NCI-H510A treated with DMSO at 0.1 percent for 48 hours (cell line): Measurements from ENCODE around the gene USP49.

Source experiments
- DNase-seq: peaks from one replicate; lab custom pipeline; 2025; lab: John Stamatoyannopoulos, UW

Gene USP49

DNA sequence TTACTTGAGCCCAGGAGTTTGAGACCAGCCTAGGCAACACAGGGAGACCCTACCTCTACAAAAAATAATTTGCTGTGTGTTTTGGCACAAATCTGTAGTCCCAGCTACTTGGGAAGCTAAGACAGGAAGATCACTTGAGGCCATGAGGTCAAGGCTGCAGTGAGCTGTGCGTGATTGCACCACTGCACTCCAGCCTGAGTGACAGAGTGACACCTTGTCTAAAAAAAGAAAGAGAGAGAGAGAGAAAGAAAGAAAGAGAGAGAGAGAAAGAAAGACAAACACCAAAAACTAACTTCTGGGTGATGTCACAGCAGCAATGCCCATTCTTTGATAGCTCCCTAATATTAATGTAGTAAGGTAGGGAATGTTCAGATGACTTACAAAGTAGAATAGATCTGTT is 20.4 kb downstream of the USP49 start:
- no peak for DNase-seq

DNA sequence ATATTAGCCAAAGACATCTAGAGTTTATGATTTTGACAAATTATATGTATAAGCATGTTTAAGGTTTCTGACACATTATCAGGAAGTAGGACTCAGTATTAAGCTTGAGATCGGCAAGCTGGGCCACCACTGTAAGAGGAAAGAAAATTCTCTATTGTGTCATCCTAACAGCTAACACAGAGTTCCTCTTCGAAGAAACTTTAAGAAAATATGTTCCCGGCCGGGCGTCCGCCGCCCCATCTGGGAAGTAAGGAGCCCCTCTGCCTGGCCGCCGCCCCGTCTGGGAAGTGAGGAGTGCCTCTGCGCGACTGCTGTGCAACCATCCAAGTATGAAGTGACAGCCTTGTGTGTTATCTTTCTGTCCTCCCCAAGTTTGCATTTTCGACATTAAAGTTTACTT is 23.0 kb downstream of the USP49 start:
- no peak for DNase-seq

DNA sequence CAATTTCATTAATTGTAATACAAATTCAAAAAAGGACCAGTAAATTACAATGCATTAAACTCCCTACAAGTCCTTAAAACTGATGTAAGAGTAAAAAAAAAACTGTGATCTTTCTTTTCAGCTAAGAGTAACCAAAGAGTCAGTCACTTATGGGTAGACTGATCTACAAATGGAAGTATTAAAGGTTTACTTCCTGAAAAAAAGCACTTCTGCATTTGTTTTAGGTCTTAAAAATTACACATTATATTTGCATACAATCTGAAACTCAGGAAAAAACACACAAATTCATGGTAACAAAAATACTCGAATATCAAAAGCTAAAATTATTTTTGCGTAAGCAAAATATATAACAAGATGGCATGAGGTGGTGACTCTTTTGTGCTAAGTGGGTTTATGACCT is 23.5 kb downstream of the USP49 start:
- DNase-seq: no peak

DNA sequence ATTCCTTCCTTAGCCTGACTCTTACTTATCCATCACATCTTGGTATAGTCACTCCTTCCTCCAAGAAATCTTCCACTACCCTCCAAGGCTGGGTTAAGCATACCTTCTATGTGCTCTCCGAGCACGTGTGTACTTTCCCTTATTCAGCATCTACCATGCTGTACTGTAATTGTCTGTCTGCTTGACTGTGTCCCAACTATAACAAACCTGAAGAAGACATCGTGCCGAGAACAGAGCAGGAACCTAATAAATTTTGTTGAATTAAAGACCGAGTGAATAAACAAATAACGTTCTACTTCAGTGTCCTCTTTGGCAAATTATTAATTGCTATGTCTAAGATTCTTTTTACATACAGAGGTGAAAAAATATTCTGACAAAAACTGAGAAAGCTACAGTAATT is 35.8 kb downstream of the USP49 start:
- DNase-seq: no peak

DNA sequence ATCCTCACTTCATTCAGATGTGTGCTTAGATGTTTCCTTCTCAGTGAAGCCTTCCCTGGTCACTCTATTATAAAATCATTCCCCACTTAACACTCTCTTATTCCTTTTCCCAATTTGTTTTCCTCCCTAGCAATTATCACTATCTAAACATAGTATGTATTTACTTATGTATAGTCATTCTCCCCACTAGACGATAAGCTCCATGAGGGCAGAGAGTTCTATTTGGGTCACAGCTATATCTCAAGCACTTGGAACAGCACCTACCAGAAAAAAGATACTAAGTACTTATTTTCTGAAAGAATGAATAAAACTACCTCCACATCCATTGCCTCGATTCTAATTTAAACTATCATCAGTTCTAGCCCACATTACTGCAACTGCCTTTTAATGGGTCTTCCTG is 36.5 kb downstream of the USP49 start:
- DNase-seq: no peak

DNA sequence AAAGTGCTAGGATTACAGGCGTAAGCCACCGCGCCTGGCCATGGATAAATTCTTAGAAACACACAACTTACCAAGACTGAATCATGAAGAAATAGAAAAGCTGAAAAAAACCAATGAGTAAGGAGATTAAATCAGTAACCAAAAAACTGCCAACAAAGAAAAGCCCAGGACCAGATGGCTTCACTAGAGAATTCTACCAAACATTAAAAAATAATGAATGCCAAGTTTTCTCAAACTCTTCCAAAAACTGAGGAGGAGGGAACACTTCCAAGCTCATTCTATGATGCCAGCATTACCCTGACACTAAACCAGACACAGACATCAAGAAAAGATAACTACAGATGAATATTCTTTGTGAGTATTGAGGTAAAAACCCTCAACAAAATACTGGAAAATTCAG is 44.3 kb downstream of the USP49 start:
- no peak for DNase-seq

DNA sequence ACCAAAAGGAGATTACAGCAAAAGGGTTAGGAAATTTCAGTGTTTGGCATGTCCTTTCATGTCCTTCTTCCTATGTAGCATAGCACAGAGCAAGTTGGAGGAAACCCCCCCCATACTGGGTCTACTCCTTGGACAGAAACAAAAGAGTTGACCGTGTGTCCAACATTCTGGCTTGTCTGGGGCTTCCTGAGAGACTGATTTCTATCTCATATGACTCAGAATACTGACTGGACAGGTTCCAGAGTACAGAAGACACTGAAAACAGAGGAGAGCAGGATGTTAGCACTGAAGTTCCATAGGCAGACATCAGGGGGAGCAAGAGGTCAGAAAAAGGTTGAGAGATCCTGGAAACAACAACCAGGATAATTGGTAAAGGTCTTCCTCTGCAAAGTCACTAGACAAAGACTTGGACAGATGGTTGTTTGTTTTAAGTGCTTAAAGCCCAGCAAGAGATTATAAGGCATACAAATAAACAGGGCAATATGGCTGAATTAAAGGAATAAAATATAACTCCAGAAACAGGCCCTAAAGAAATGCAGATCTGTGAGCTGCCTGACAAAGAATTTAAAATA is 48.4 kb downstream of the USP49 start:
- peak; percentile 89 for DNase-seq

DNA sequence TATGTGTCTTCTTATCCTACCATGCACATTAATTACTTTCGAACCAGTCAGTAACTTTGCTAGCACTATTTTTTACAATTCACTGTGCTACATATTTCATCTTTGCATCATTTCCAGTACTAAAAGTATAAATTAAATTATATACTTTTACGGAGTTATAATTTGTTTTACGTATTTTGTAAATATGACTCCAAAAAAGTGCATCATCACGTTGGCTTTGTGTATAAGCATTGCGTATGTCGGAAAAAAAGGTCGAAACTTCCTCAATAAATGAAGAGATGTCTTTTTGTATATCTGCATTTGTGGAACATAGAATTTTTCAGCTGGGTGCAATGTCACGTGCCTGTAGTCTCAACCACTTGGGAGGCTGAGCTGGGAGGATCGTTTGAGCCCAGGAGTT is 52.0 kb downstream of the USP49 start:
- DNase-seq: no peak

DNA sequence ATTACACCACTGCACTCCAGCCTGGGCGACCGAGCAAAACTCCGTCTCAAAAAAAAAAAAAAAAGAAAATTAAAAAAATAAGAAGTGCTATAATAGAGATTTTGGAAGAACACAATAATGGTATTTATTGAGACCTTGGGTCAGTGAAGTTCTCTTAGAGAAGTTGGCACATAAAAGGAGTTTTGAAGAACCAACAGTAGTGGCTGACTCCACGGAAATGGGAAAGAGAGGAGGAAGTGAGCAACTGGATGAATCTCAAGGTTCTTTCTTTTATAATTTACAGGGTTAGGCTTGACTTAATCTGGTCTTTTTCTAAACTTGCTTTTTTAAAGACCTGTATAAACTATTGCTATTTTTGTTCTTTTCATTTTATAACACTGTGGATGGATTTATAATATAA is 54.8 kb downstream of the USP49 start:
- no peak for DNase-seq

DNA sequence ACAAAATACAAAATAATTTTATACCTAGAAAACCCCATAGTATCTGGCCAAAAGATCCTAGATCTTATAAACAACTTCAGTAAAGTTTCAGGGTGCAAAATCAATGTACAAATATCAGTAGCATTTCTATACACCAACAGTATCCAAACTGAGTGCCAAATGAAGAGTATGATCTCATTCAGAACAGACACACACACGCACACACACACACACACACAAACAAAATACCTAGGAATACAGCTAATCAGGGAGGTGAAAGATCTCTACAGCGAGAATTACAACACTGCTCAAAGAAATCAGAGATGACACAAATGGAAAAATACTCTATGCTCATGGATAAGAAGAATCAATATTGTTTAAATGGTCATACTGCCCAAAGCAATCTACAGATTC is 58.5 kb downstream of the USP49 start:
- no peak for DNase-seq

DNA sequence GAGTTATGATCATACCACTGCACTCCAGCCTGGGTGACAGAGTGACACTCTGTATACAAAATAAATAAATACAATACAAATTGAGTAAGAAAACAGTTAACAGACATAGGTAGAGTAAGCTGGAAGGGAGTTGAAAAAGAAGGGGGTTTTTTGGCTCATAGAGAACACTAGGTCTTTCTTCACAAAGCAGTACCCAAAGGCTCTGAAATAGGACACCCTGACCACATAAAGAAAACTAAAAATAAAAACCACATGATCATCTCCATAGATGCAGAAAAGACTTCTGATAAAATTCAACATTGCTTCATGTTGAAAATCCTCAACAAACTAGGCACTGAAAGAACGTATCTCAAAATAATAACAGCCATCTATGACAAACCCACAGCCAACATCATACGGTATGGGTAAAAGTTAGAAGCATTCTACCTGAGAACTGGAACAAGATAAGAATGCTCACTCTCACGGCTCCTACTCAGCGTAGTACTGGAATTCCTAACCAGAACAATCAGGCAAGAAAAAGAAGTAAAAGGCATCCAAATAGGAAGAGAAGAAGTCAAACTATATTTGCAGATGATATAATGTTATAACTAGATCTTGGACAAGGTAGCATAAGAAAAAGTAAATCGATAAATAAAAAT is 59.0 kb downstream of the USP49 start:
- DNase-seq: no peak

DNA sequence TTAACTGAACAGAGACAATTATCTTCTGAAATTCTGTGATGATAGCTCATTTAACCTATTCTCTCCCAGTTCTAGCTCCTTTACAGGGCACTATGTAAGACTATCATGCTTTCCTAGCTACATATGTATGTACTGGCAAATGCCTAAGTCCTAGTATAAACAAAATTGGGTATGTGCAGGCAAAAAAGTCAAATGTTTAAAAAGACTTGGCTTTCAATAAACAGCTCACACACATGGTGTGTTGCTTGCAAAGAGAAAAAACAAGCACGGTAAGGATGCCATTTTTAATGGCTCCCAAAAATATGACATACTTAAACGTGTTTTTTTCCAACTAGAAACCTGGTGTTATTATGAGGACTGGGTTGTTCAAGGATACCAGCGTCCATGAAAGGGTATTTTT is 62.9 kb downstream of the USP49 start:
- no peak for DNase-seq

DNA sequence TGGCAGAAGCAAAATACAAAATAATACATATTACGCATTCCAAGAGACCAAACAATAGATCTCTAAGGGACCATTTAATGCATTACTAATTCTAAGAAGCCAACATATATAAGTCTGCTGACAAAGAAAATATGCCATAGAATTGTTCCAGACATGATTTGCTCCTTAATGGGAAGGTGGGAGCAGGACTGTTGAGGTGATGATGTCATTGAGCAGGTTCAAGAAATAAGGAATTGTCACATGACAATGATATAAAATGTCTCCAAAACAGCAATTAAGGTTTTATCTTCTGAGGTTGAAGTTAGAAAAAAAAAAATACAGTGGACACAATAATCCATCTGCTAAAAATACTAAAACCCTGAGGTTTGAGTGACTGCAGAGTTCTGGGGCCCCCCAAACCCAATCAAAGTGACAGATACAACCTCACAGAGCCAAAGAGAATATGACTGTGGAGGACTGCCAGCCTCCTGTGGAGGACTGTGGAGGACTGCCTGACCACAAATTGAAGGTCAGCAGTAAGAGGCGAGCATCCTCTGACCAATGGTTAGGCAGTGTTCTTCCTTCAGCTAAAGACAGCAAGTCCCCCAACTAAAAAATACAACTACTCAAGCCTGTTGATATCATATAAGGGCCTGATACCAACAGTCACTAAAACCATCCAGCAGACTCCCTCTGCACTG is 68.7 kb downstream of the USP49 start:
- no peak for DNase-seq

DNA sequence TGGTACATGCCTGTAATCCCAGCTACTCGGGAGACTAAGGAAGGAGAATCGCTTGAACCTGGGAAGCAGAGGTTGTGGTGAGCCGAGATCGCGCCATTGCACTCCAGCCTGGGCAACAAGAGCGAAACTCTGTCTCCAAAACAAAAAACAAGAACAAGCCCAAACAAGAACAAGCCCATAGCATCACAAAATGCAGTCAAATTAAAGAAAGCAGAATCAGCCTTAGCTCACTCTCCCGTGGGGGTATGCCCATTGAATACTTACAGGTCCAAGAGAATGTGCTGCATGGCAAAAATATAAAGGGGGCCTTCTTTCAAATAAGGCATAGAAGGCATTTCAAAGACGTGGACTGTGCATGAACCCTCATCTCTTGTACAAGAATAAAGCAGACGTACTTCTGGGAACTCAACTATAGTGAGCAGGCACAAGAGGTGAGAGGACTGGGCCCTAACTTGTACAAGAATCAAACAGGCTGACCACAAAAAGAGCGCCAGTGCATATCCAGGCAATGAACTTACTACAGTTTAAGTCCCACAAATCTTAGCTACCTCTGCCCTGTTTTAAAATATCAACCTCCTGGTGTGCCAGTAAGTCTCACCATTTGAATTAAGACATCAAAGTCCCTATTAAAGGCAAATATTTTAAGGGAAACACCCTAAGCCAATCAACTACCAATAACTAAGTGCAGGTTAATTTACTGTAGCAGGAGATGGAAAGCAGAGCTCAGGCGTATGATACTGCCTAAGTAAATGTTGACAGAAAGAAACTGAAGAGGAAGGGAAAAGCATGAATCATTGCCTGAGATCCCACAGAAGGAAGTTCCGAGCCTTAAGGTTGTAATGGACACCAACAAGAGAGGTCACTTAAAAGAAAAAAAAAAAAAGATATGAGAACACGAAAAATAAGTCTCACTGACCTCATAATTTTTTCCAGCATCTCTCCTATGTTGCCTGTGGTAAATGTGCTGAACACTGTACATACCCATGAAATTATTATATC is 70.3 kb downstream of the USP49 start:
- DNase-seq: peak; percentile 43

DNA sequence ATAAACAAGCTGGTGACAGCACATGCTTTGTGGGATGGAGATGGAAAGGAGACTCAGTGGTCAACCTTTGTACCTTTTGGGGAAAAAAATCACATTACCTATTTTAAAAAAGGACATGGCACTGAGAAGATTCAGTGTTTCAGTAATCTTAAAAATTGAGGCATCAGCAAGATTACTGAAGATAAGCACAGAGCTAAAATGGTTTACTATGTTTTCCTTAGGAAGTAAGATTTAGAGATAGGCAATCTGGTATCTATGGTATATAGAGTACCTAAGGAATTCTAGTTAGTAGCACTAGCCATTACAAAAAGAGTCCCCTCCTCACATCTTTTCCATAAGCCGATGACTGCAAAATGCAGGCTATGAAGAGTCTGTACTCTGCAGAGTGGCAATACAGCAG is 72.0 kb downstream of the USP49 start:
- DNase-seq: no peak

DNA sequence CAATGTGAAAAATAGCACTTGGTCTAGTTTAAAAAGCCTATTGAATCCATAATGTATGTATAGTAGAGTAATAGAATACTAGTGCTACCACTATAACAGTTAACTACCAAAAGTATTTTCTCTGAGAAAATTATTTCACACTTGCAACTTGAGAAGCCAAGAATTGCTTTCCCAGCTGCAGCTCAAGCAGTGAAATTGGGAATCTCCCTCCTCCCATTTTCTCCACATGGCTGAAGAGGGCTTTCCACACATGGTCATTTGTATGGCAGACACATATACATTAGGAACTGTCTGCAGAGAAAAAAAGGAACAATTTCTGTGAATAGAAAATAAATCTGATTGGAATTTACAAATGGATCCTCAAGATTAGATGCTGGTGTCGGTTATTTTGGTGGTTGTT is 73.2 kb downstream of the USP49 start:
- no peak for DNase-seq

DNA sequence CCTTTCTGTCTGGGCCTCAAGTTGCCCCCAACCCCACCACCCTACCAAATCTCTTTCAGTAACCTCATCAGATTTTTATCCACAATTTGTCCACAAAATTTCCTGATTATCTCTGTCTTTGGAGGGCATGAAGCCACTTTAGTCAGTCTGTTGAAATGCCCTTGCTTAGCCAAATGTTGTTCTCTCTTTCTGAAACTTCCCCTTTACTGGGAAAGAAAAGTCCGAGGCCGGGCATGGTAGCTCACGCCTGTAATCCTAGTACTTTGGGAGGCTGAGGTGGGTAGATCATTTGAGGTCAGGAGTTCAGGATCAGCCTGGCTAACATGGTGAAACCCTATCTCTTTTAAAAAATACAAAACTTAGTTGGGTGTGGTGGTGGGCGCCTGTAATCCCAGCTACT is 73.9 kb downstream of the USP49 start:
- DNase-seq: no peak

DNA sequence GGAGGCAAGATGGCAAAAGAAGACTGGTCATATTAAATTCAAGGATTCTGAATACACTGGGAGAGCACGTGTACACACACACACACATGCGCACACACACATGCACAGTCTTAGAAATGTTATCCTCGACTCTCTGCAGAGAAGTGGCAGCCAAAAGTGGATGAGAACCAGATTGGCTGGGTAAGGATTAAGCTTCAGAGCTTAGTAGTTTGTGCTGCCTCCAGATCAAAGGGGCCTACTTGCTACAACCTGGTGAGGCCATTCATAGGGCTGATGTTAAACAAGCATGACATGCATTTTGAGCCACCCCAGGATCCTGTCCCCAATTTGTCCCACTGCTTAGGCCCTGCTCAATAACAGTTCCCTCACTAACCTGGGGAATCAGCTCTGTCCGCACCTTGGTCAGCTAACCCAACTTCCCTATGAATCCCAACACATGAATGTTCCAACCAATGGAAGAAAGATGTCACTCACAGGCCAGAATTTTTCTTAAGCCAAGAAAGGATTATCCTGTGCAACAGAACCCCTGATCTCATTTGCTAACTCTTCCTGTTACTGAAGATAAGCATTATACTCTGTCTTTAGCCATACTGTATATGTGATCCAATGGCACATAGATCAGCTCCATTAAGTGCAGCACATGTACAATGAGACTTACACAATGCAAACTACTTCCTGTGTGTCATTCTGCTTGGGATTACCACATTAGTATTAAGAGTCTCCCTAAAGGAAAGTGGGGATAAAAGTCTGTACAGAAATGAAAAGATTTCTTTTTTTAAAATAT is 76.7 kb downstream of the USP49 start:
- no peak for DNase-seq

DNA sequence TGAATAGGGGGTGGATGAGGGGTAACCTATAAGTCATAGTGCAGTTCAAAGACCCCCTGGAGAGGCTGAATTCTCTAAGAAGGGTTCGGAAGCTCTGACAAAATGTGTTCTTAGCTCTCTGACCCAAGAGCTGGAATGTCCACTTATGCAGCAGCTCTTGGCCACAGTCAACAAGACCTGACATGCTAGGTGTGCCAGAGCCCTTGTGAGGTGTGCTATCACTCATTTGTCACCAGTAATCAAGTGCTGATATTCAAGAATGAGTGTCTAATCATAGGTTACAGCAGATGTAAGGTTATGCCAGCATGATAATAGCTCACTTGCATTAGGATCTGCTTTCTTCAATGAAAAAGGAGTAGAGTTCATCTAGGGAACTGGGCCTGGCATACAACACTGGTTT is 79.6 kb downstream of the USP49 start:
- DNase-seq: no peak

DNA sequence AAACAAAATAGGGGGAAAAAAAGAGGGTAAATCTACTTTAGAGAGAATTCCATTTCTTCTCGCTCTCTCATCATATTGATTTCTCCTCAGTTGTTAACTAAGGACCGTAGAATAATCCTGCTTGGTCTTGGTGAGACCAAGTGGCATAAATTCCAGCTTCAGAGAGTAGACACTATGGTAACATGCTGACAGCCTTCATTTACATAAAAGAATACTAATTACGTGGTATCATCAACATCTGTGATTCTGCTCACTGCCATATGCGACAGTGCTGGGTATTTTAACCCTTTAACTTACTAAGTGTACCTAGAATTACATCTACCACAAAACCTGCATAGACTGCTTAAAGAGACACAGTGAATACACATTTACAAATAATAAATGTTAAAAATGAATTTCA is 80.5 kb downstream of the USP49 start:
- DNase-seq: no peak

DNA sequence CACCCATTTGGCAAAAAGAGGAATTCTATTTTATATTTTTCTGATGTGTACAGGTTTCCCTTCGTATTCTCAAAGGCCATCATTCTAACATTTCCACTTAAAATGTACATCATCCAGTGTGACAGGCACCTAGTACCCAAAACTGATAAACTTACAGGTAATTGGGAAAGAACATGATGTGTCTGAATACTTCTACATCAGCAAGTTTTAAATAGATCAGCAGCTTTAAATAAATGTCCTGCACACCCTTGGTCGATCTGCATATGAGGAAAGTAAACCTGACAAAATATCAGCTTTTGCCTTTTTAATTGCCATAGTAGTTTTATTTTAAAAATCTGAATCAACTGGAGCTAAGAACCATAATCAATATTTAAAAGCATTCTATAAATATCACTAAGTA is 81.2 kb downstream of the USP49 start:
- no peak for DNase-seq

DNA sequence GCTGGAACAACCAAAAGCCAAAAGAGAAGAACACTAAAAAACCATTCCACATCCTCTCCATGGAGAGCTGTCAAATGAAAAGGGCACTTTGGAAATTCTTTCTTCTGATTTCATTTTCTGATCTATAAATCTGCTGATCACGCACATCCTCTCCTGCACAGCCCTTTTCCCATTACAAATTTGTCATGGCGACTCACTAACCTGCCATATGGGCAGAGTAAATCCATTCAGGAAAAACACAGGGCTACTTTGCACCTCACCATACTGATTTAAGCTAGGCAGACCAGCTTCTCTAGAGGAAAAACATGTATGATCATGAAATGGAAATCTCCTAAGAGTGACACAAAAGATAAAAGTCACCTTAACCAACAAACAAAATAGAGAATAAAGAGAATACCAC is 81.7 kb downstream of the USP49 start:
- DNase-seq: no peak
